ENCODE measurements around the gene SYNCRIP. TPM values are rescaled to one million over a fixed set of nuclear protein-coding genes. Genes with fewer than 3 reads are reported as not detected.
A peak's percentile ranks its signal among the peaks of the same experiment; 100 is the strongest.

The SYNCRIP gene
- total and polyA plus RNA-seq, 4 donors: 35.4 to 84.5 (median 63.8) TPM

DNA sequence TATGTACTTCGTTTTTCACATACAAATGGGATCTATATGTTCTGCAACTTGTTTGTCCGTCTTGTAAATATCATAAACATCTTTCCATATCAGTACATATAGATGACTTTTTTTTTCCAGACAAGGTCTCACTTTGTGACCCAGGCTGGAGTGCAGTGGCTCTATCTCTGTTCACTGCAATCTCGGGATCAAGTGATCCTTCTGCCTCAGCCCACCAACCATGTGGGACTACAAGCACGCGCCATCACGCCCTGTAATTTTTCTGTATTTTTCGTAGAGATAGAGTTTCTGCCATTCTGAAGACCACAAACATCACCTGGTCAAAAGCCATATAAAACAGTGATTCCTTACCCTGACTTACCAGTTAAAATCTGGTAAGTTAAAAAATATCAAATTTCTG, 37.7 kb upstream of the SYNCRIP start:
- ATAC-seq (ENCODE audit: insufficient read depth, low FRiP score): no peak
- WGBS, 2 donors: 89 to 90% methylated on average over 7 of the region's 7 CpGs
- no peak overlapping the region for H3K4me3 ChIP-seq
- TF ChIP-seq, protein P1, sequence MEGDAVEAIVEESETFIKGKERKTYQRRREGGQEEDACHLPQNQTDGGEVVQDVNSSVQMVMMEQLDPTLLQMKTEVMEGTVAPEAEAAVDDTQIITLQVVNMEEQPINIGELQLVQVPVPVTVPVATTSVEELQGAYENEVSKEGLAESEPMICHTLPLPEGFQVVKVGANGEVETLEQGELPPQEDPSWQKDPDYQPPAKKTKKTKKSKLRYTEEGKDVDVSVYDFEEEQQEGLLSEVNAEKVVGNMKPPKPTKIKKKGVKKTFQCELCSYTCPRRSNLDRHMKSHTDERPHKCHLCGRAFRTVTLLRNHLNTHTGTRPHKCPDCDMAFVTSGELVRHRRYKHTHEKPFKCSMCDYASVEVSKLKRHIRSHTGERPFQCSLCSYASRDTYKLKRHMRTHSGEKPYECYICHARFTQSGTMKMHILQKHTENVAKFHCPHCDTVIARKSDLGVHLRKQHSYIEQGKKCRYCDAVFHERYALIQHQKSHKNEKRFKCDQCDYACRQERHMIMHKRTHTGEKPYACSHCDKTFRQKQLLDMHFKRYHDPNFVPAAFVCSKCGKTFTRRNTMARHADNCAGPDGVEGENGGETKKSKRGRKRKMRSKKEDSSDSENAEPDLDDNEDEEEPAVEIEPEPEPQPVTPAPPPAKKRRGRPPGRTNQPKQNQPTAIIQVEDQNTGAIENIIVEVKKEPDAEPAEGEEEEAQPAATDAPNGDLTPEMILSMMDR (IDR thresholded peaks at IDR 0.05; ENCODE audit: control extremely low read depth, extremely low read depth): no peak
- H3K9ac ChIP-seq (ENCODE audit: insufficient read depth in 1 of 2, low read length in 2 of 2): no peak overlapping the region
- peaks cover 0 to 5% (median 1%) of the 10 kb centered on the region in 4 donors for H3K36me3 ChIP-seq (ENCODE audit: control insufficient read depth in 4 of 4, insufficient read depth in 4 of 4, low read length in 4 of 4)
- no peak overlapping the region for H3K27ac ChIP-seq (ENCODE audit: low read depth in 1 of 2, low read length in 1 of 2)
- no peaks in the 10 kb centered on the region for H3K27me3 ChIP-seq (ENCODE audit: control insufficient read depth in 3 of 3, insufficient read depth in 3 of 3, low read length in 2 of 3)
- no peak for DNase-seq
- H3K9me3 ChIP-seq (ENCODE audit: control insufficient read depth in 4 of 4, insufficient read depth in 3 of 4, low read length in 3 of 4): no peaks in the 10 kb centered on the region
- H3K4me1 ChIP-seq (ENCODE audit: control insufficient read depth in 5 of 5, insufficient read depth in 5 of 5, low read length in 5 of 5): peaks cover 0 to 28% (median 4%) of the 10 kb centered on the region in 5 donors

DNA sequence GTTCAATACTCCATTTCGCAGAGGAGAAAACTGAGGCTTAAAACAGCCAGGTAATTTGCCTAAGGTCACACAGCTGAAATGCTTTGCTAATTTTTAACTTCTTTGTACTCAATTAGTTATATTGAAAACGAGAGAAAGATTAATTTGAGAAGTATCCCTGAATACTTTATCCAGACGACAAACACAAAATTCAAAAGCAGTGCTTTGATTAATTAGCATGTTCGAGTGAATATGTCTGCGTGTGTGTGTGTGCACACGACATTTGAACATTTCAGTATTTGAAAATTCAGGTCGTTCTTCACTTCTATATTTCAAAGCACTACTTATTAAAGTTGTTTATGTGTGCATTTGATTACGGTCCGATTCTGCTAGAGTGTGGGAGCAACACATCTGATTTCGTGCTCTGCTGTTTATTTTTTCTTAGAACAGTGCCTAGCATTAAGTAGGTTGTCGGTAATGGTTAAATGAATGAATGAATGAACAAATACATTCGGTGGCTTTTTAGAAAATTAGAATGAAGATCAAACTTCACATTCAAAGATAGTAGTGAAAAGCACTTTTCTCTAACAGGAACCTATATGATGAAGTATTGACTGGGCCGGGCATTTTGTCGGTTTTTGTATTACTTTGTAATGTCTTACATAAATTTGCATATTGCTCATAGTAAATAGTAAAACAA, 36.9 kb upstream of the SYNCRIP start:
- H3K9me3 ChIP-seq (ENCODE audit: control insufficient read depth in 4 of 4, insufficient read depth in 3 of 4, low read length in 3 of 4): no peaks in the 10 kb centered on the region
- peaks cover 0 to 35% (median 5%) of the 10 kb centered on the region in 5 donors for H3K4me1 ChIP-seq (ENCODE audit: control insufficient read depth in 5 of 5, insufficient read depth in 5 of 5, low read length in 5 of 5)
- WGBS, 2 donors: 25 to 32% methylated on average over 14 of the region's 14 CpGs
- H3K36me3 ChIP-seq (ENCODE audit: control insufficient read depth in 4 of 4, insufficient read depth in 4 of 4, low read length in 4 of 4): peaks cover under 1 to 7% (median 4%) of the 10 kb centered on the region in 4 donors
- TF ChIP-seq, protein P1 (IDR thresholded peaks at IDR 0.05; ENCODE audit: control extremely low read depth, extremely low read depth): no peak
- peak in 1 of 3 donors; percentile 37 for DNase-seq
- no peaks in the 10 kb centered on the region for H3K27me3 ChIP-seq (ENCODE audit: control insufficient read depth in 3 of 3, insufficient read depth in 3 of 3, low read length in 2 of 3)
- H3K9ac ChIP-seq (ENCODE audit: insufficient read depth in 1 of 2, low read length in 2 of 2): peak overlapping the region in 1 of 2 donors; percentile 84
- peak overlapping the region in 1 of 2 donors; percentile 85 for H3K27ac ChIP-seq (ENCODE audit: low read depth in 1 of 2, low read length in 1 of 2)
- no peak for ATAC-seq (ENCODE audit: insufficient read depth, low FRiP score)
- peak overlapping the region; percentile 47 for H3K4me3 ChIP-seq

DNA sequence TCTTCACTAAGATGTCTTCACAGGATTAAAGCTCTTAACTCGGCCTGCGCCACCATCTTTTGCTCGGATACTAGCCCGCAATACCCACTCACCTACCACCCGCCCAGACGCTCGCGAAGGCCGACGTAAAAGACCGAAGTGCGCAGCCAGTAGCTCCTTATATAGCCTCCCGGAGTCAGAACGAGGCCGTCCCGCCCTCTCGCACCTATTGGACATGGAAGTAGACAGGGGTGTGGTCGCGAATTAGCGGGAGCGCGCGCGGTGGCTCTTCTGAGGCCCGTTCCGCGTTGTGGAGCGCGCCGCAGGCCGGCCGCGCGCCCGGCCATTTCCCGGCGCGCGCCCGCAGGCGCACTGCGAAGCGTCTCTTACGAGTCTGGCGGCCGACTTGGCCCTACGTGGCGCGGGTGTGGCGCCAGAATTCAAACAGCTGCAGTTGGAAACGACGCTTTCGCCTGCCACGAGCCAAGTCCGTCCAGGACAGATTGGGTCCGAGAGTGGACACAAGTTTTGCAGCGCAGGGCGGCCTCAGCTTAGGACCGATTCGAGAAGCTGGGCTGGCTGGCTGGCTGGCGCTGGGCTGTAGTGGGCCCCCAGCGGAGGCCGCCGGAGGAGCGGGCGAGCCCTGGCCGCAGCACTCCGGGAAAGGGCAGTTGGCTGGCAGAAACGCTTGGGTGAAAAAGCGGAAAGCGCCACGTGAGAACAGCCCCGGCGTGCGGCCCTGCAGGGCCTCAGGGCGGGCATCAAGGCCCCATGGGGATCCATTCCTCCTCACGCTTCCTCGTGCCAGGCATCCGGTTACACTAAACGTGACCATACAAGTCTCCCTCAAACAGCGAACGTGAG, 36.1 kb upstream of the SYNCRIP start:
- 0 to 1% methylated on average over 82 of the region's 82 CpGs for WGBS, 2 donors

More for the DNA sequence above, 36.1 kb upstream of the SYNCRIP start:
- Histone ChIP-seq H3K4me1 (ENCODE audit: control insufficient read depth in 5 of 5, insufficient read depth in 5 of 5, low read length in 5 of 5) (peaks cover 0 to 37% (median 7%) of the 10 kb centered on the region in 5 donors), H3K27me3 (ENCODE audit: control insufficient read depth in 3 of 3, insufficient read depth in 3 of 3, low read length in 2 of 3) (no peaks in the 10 kb centered on the region), H3K9me3 (ENCODE audit: control insufficient read depth in 4 of 4, insufficient read depth in 3 of 4, low read length in 3 of 4) (no peaks in the 10 kb centered on the region), H3K4me3 (peak overlapping the region; percentile 97), H3K27ac (ENCODE audit: low read depth in 1 of 2, low read length in 1 of 2) (peak overlapping the region; percentile 89 to 98), H3K9ac (ENCODE audit: insufficient read depth in 1 of 2, low read length in 2 of 2) (peak overlapping the region; percentile 90 to 97), H3K36me3 (ENCODE audit: control insufficient read depth in 4 of 4, insufficient read depth in 4 of 4, low read length in 4 of 4) (peaks cover 2 to 11% (median 5%) of the 10 kb centered on the region in 4 donors)
- ATAC-seq (ENCODE audit: insufficient read depth, low FRiP score) (peak; percentile 96), DNase-seq (peak; percentile 99 to 100 (median 99))
- TF ChIP-seq, protein P1 (IDR thresholded peaks at IDR 0.05; ENCODE audit: control extremely low read depth, extremely low read depth): no peak

Data from lung (tissue), 12 donors.